Ishikawa (cell line): ENCODE measurements around the gene SHC4.

Experiments used
- EGR1 ChIP-seq: IDR thresholded peaks from 2 replicates; pipeline ENCODE4 v1.6.1; 2012
- TAF1 ChIP-seq: IDR thresholded peaks from 2 replicates; pipeline ENCODE4 v1.6.1; 2012; ENCODE audit warnings: low read depth, mild to moderate bottlenecking
- TF ChIP-seq, protein P1 (sequence below): IDR thresholded peaks from 2 replicates; pipeline ENCODE4 v1.6.1; 2012

DNA sequence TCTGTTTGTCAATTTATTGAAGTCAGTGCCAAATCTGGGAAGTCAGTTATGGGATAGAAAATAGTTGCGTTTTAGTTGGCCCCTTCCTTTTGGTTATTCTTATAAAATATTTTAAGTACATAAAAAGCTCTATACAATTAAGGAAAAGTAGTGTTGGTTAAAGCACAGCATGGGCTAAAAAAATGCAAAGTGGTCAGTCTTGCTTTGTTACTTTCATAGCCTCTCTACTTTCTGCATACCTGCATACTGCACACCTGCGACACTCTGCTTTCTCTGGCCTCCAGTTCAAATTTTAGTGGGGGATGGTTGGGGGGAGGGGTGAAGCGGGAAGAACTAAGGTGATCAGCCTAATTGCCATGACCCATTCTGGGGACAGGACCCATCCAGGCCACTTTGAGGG is 21.8 kb upstream of the SHC4 start:
- TF ChIP-seq, protein P1, sequence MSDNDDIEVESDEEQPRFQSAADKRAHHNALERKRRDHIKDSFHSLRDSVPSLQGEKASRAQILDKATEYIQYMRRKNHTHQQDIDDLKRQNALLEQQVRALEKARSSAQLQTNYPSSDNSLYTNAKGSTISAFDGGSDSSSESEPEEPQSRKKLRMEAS = no peak
- TF ChIP-seq TAF1 (no peak), EGR1 (no peak)
